ENCODE data around the gene CSTB. TPM values are rescaled to one million over a fixed set of nuclear protein-coding genes. Genes with fewer than 3 reads are reported as not detected.

Gene CSTB
- total and polyA plus RNA-seq, 2 of the 8 experiments (the other 6 are each of a cell fraction or from before 2014, with no cell fraction given): 53.8 to 64.1 TPM

- Histone ChIP-seq H3K23ac (ENCODE audit: insufficient read length) (no peak overlapping the region), H2BK5ac (ENCODE audit: low read depth, low read length) (no peak overlapping the region; the same call in 1 of the 2 replicates), H4K91ac (replicated peaks; ENCODE audit: insufficient read length, low read length) (no peak overlapping the region), H2BK12ac (ENCODE audit: low read depth, low read length) (no peak overlapping the region), H3K79me1 (ENCODE audit: low read depth, low read length) (peaks cover 29% of the 10 kb centered on the region), H4K5ac (ENCODE audit: insufficient read length, low read depth, low read length) (no peak overlapping the region), H4K8ac (ENCODE audit: extremely low read depth, insufficient read depth, low read length) (no peak overlapping the region), H2BK120ac (replicated peaks; ENCODE audit: low read depth, low read length) (no peak overlapping the region), H3K56ac (replicated peaks; ENCODE audit: insufficient read length, low read depth, low read length) (no peak overlapping the region), H3K79me2 (ENCODE audit: control insufficient read depth in 1 of 2, insufficient read depth in 2 of 2, low read length in 2 of 2) (peaks cover 11 to 47% of the 10 kb centered on the region in 2 experiments), H4K20me1 (replicated peaks in 1 of 2; ENCODE audit: control insufficient read depth in 1 of 2, insufficient read depth in 2 of 2, low read length in 2 of 2) (peaks cover 12 to 24% of the 10 kb centered on the region in 2 experiments), H3K4me2 (ENCODE audit: insufficient read depth in 1 of 2, low read depth in 2 of 2, low read length in 2 of 2) (no peak overlapping the region), H3K23me2 (ENCODE audit: low read depth, low read length) (peaks cover 5% of the 10 kb centered on the region; the same call in 1 of the 2 replicates), H2BK15ac (ENCODE audit: low read length) (no peak overlapping the region), H2AFZ (ENCODE audit: low read length) (no peak overlapping the region), H3K4ac (replicated peaks; ENCODE audit: insufficient read length, low read depth, low read length) (no peak overlapping the region), H2BK20ac (ENCODE audit: low read length) (no peak overlapping the region), H3K9me3 (ENCODE audit: insufficient read depth in 2 of 2, low read depth in 1 of 2, low read length in 1 of 2) (no peaks in the 10 kb centered on the region), H3K4me3 (ENCODE audit: extremely low read depth in 1 of 4, insufficient read depth in 2 of 4, low read depth in 3 of 4, low read length in 4 of 4) (no peak overlapping the region), H3K27ac (ENCODE audit: low read depth, low read length) (no peak overlapping the region), H2AK5ac (ENCODE audit: low read depth, low read length) (no peak overlapping the region), H3K4me1 (replicated peaks in 1 of 4; ENCODE audit: control insufficient read depth in 3 of 4, insufficient read depth in 4 of 4, low read length in 3 of 4) (peaks cover 0 to 12% (median 3%) of the 10 kb centered on the region in 4 experiments; a peak in 3 of 7 replicates), H3K18ac (ENCODE audit: extremely low read depth, low read length) (no peak overlapping the region), H3K27me3 (replicated peaks in 1 of 4; ENCODE audit: control insufficient read depth in 3 of 4, extremely low read depth in 1 of 4, insufficient read depth in 3 of 4, low read length in 3 of 4) (no peaks in the 10 kb centered on the region), H3K9ac (replicated peaks in 1 of 4; ENCODE audit: extremely low read depth in 1 of 4, low read depth in 3 of 4, low read length in 3 of 4) (no peak overlapping the region), H3K36me3 (ENCODE audit: control insufficient read depth in 2 of 4, insufficient read depth in 4 of 4, low read length in 3 of 4) (peaks cover 53 to 82% (median 72%) of the 10 kb centered on the region in 4 experiments), H3K14ac (ENCODE audit: insufficient read length) (no peak overlapping the region)
- ChIA-PET CTCF (ENCODE audit: partially characterized antibody) (interaction anchor here (1.7 kb wide), 1 partner anchor 16 kb away, joined by 4 read pairs; no protein-coding TSS in a partner anchor), POLR2A (ENCODE audit: partially characterized antibody) (interaction anchor here (1.0 to 7.6 kb wide), 3 partner anchors 9 to 72 kb away, joined by 3 to 80 read pairs (median 4); no protein-coding TSS in a partner anchor)
- 94% methylated on average over 12 of the region's 12 CpGs; no CpG with 5 or more reads in 1 of the 2 experiments for WGBS, 2 experiments (ENCODE audit: extremely low coverage in 1 of 2, insufficient coverage in 1 of 2, insufficient read length in 1 of 2, insufficient replicate concordance in 2 of 2, low coverage in 1 of 2, low lambda C conversion rate in 2 of 2, missing lambda C conversion rate in 1 of 2)
- no peak for DNase-seq (ENCODE audit: low read depth in 1 of 2, low spot score in 2 of 2)
- FAIRE-seq: no peak
- no peak for TF ChIP-seq MAFK (IDR thresholded peaks at IDR 0.05; ENCODE audit: low read depth, low read length)
- TF ChIP-seq CTCF (IDR thresholded peaks at IDR 0.05; ENCODE audit: control extremely low read depth in 1 of 3, insufficient read depth in 1 of 3, low read depth in 1 of 3, low read length in 3 of 3): no peak
- TF ChIP-seq EP300 (IDR thresholded peaks at IDR 0.05; ENCODE audit: borderline replicate concordance in 1 of 2, low read depth in 2 of 2, low read length in 2 of 2): no peak
- TF ChIP-seq SAP30 (IDR thresholded peaks at IDR 0.05; ENCODE audit: insufficient read depth, insufficient replicate concordance, low read length): no peak
- no peak for TF ChIP-seq TEAD4 (IDR thresholded peaks at IDR 0.05; ENCODE audit: low read depth, low read length)
- no peak for TF ChIP-seq SP2 (IDR thresholded peaks at IDR 0.05; ENCODE audit: low read length)
- TF ChIP-seq NRF1 (IDR thresholded peaks at IDR 0.05; ENCODE audit: low read depth, low read length): no peak
- TF ChIP-seq E2F6 (IDR thresholded peaks at IDR 0.05): no peak
- no peak for TF ChIP-seq SIX5 (IDR thresholded peaks at IDR 0.05; ENCODE audit: low read depth, low read length)
These were observed 18.2 kb upstream of the CSTB start for GRCh38 chr21:43794311-43794710.
